SK-N-DZ (cell line): ENCODE data around the gene GALR3. TPM values are rescaled to one million over a fixed set of nuclear protein-coding genes. Genes with fewer than 3 reads are reported as not detected.
A peak's percentile ranks its signal among the peaks of the same experiment; 100 is the strongest.
"Not testable (repeated sequence)": the region's sequence is repeated elsewhere in the genome, so short reads cannot be mapped to it uniquely, and the experiment has no call there.

Experiments
- DNase-seq: peaks from one replicate; pipeline ENCODE4 v3.0.0-alpha.2; 2015; ENCODE audit warnings: low spot score
- polyA plus RNA-seq, 2 experiments: library from polyadenylated mRNA; depleted of rRNA; stranded (reverse); fragments of >200 nt; gene quantifications; 2 replicates each; pipeline ENCODE4 v1.2.3, GENCODE V29; 2014

The GALR3 gene, protein sequence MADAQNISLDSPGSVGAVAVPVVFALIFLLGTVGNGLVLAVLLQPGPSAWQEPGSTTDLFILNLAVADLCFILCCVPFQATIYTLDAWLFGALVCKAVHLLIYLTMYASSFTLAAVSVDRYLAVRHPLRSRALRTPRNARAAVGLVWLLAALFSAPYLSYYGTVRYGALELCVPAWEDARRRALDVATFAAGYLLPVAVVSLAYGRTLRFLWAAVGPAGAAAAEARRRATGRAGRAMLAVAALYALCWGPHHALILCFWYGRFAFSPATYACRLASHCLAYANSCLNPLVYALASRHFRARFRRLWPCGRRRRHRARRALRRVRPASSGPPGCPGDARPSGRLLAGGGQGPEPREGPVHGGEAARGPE
- not detected in 2 replicates for polyA plus RNA-seq (2014; cell fraction: cytosol; rRNA removed)
- not detected in 2 replicates for polyA plus RNA-seq (2014; cell fraction: nucleus; rRNA removed)

DNA sequence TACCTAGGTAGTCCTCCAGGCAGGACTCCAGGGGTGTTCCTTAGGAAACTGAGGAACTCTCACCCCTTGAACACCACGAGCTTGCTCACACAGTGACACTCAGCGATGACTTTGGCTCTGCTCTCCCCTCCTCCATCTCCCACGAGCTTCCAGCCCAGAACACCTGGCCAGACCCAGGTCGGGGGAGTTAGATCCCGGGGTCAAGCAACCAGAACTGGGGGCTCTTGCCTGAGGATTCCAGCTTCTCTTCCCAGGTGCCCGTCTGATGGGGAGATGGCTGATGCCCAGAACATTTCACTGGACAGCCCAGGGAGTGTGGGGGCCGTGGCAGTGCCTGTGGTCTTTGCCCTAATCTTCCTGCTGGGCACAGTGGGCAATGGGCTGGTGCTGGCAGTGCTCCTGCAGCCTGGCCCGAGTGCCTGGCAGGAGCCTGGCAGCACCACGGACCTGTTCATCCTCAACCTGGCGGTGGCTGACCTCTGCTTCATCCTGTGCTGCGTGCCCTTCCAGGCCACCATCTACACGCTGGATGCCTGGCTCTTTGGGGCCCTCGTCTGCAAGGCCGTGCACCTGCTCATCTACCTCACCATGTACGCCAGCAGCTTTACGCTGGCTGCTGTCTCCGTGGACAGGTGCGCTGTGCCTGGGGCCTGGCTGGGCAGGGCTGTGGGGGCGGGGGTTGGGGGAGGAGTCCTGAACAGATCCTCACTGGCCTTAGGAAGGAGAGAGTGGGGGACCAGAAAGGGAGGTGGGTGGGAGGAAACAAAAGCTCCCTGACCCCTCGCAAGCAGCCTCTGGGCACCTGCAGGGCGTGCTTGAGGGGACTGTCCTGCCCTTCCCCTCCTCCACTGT lies at the start of gene GALR3:
Gene GALR3 (plus strand): TSS at position 249 of the 852 bp plus-strand sequence. CDS start 25 bp downstream, at position 274.
- no peak for DNase-seq

DNA sequence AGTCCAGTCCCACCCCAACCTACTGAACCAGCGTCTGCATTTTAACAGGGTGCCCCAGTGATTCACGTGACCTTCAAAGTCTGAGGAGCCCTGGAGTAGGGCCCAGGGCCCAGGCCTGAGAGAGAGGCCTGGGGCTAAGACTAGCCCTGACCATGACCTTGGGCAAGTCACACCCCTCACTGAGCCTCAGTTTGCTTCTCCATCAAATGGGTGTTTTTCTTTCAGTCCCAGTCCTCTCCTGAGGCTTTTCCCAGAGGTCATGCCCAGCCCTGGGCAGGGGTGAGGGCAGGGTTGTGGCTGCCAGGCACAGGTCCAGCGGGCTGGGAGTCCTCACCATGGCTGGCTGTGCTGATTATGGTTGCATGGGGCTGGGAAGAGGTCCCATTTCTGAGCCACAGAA lies 48.5 kb upstream of the GALR3 start:
- DNase-seq, result no peak

DNA sequence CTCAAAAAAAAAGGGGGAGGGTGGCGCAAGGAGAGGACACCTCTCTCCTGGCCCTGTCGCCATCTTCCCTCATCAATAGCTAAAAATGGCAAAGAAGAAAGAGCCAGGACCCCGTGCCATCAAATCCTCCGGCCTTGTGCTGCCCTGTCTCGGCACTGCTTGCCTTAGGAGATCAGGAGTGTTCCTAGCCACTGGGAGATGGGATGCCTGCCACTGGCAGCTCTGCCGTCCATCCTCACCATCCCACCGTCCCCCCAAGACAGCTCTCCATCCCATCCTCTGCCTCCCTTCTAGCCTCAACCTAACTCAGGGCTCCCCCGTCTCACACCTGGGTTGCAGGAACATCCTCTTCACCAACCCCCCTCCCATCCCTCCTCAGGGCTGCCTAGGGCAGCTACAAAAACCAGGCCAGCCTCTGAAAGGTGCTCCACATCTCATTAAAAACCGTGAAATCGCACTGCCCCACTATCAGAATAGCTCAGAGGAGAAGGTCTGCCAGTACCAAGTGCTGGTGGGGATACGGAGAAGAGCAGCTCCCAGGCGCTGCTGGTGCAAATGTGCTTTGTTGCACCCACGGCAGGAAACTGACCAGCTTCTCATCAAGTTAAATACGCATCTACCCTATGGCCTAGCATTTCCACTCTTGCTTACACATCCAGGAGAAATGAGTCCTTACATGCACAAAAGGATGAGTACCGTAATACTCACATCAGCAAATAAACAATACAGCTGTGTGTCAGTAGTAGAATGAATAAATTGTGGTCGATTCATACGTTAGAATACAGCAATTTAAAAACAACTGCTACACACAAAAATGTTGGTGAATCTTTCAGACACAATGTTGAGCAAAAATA lies 47.2 kb upstream of the GALR3 start:
- no peak for DNase-seq

DNA sequence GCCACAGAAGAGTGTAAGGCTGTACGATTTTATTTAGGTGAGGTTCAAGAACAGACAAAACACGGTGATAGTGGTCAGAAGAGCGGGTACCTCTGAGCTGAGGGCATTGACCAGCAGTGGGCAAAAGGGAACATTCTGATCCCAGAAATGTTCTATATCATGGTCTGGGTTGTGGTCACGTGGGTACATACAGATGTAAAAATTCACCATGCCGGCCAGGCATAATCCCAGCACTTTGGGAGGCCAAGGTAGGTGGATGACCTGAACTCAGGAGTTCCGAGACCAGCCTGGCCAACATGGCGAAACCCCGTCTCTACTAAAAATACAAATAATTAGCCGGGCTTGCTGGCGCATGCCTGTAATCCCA lies 46.6 kb upstream of the GALR3 start:
- DNase-seq, result no peak

DNA sequence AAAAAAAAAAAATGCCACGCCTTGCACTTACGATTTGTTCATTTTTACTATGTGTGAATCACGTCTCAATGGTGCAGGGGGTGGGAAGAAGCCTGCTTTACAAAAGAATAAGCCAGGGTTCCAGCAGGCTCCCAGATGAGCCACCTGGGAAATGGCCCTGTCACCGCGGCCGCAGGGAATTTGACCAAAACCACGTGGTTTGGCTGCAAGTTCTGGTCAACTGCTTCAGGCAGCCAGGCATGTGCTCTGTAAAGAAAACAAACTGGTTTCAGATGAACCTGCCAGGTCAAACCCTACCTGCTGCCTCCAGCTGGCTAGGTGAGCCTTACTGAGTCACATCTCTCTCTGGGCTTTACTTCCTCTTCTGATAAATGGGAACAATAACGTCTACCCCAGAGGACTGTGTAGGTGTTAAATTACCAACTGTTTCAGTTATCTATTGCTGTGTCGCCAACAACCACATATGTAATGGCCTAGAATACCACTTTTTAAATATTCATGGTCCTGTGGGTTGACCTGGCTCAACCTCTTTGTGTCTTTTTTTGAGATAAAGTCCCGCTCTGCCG lies 46.0 kb upstream of the GALR3 start:
- no peak for DNase-seq

DNA sequence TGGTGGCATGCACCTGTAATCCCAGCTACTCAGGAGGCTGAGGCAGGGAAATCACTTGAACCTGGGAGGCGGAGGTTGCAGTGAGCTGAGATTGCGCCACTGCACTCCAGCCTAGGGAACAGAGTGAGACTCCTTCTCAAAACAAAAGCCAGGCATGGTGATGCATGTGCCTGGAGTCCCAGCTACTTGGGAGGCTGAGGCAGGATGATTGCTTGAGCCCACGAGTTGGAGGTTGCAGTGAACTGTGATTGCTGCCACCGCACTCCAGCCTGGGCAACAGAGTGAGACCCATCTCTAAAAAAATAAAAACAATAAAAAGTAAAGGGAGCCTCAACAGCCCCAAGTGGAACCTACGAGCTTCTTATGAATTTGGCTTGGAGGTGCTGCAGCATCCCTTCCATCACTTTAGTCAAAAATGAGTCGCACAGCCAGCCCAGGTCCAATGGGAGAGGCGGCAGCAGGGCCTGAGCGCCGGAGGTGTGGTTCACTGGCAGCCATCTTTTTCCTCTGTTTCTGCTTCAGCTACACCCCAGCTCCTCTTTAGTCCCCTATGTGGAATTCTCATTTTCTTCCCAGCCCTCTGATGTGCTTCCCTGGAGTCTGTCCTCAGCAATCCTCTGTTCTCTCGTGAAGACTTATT lies 44.7 kb upstream of the GALR3 start:
- DNase-seq, result no peak

DNA sequence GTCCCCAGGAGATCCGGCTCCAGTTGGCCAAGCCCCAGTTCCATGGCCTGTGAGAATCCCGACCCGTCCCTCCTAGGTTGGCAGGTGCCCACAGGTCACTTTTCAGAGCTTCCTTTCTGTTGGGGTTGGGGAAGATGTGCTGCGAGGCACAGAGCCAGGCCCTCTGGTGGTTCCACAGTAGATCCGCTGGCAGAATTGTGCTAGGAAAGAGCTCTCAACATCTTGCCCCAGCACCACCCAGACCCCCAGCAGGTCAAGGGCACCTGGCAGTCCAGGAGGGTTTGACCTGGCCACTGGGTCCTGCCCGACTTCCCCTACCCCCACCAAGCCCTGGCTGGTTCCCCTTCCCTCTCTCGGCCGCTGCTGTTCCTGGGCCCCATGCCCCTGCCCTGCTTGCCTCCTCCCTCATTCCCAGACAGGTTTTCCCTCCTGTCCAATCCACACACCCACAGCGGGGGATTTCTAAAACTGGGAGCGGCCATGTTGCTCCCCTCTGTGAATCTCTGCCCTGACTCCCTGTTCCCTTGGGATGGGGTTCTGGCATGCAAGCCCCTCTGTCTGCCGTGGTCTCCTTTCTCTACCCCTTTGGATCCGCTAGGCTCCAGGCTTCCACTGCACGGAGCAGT lies 41.6 kb upstream of the GALR3 start:
- no peak for DNase-seq

DNA sequence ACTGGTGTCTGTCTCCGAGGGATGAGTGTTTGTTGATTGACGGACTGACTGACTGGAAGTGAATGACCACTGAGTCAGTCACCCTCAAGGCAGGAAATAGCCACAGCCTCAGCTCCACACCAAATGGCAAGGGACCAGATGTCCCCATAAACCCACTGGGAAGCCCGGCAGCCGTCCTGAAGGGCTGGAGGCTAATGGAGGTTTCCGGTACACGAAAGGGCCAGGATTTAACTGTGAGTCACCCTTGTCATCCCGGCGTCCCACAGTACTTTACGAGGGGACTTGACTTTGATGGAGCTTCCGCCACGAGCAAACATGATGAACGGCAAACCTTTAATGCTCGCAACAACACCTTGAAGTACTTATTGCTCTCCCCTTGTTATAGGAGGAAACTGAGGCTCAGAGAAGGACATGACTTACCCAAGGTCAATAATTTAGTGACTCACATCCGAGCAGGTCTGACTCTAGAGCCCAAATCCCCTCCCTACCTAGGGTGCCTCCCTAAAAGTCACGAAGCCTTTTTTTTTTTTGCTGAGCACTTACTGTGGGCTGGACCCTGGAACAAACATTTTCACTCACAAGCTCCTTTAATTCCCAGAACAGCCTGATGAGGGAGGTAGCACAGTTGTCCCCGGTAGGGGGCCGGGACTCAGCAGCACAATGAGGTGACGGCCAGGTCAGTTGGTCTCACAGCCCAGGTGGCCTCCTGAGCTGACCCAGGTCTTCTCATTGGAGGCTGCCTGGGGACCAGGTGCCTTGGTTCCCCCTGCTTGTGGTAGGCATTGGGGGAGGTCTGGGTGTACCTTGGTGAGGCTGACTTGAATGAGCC lies 40.6 kb upstream of the GALR3 start:
- no peak for DNase-seq

DNA sequence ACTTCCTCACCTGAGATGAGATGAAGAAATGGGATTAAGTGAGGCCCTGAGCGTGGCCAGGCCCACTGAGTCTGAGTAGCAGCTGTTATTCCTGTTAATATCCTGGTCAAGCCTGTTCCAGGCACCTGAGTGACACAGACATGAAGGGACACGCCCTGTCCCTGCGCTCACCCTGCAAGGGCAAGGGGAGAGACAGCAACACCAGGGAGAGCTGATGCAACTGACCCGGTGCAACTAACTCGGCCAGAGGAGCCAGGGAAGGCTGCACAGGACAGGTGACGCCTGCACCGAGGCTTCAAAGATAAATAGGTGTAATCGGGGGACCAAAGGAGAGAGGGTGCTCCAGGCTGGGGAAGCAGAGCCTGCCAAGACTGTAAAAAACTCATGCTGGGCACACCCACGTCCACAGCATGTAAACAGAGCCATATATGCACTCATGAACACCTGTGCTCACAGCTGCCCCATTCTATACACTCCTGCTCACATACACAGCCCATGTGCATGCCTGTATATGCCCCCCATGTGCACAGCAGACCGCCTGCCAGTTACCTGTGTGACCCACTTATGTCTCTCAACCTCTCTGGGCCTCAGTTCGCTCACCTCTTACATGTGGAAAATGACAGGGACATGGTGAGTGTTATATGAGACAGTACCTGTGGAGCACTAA lies 38.2 kb upstream of the GALR3 start:
- no peak for DNase-seq

DNA sequence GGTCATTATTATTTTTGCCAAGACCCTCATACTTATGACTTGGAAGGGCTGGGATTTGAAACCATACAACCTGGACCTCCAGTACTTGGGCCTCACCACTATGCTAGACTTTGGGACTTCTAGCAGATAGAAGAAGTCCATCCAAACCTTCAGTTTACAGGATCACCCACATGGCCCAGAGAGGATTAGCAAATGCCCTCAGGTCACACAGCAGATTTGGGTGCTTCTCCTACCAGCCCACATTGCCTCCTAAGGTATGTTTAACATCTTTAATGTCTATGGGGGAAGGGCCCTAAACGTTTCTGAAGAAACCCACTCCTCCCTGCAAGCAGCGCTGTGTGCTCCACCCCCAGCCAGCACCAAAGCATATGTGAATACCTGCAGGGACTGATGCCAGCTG lies 32.9 kb upstream of the GALR3 start:
- DNase-seq, result no peak

DNA sequence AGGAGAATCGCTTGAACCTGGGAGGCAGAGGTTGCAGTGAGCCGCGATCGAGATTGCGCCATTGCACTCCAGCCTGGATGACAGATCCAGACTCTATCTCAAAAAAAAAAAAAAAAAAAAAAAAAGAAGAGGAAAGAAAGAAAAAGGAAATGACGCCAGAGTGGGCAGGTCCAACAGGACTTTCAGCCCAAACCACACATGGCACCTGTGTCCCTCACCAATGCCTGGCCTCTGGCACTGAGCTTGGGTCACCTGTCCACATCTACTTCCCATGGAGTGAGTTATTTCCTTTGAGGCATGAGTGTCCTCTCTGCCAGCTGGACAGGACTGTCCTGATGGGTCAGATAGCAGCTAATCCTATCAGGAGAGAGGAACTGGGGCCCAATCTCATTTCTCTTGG lies 30.7 kb upstream of the GALR3 start:
- DNase-seq, result no peak

DNA sequence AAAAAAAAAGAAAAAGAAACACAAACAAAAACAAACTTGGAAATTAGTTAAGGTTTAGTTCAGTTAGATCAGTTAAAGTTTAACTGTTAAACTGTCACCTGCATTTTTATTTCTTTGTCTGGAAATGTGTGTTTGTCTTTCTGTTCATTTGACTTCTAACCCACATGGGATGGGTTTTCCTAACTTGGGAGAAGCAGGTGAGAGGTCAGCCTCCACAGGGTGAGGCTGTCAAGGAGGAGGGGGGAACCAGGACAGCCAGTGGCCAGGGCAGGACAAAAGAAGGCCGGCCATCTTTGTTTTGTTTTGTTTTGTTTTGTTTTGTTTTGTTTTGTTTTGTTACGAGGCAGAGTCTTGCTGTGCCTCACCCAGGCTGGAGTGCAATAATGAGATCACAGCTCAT lies 28.8 kb upstream of the GALR3 start:
- DNase-seq, result no peak

DNA sequence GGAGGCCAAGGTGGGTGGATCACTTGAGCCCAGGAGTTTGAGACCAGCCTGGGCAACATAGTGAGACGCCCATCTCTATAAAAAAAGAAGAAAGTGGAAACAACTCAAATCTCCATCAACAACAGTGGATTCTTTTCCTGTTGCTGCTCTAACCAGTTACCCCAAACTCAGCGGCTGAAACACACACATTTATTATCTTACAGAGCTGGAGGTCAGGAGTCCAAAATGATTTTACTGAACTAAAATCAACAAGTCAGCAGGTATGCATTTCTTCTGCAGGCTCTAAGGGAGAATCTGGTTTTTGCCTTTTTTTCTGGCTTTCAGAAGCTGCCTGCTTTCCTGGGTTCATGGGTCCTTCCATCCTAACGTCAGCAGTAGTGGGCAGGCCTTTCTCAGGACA lies 27.1 kb upstream of the GALR3 start:
- no peak for DNase-seq

DNA sequence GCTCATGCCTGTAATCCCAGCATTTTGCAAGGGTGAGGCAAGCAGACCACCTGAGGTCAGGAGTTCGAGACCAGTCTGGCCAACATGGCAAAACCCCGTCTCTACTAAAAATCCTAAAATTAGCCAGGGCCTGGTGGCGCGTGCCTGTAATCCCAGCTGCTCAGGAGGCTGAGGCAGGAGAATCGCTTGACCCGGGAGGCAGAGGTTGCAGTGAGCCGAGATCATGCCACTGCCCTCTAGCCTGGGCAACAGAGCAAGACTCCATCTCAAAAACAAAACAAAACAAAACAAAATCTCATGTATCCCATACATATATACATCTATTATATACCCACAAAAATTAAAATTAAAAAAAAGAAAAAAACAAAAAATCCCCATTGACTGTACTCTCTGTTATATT lies 25.9 kb upstream of the GALR3 start:
- DNase-seq, result not testable (repeated sequence)

DNA sequence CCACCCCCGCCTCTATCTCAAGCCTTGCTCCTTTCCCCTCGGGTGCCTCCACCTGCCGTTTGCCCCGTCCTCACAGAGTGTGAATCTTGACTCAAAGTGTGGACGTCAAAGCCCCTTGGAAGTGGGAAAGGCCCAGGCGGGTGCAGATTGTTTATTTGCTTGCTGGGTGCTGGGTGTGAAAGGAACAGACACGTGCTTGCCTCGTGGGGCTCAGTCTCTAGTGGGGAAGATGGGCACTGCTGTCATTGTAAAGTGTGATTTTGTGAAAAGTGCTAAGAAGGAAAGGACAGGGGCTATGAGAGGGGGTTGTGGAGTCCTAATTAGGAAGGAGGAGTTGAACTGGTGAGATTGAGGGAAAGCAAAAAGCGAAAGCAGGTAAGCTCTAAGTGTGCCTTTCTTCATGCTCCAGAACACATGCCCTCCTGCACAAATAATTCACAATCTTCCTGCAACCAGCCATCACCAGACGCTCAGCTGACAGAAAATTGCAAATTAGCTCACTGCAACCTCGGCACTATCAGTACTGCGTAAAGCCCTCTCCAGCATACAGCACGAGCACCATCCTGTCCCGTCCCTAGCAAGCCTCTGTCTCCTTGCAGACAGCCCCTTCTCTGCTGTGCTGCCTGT lies 25.2 kb upstream of the GALR3 start:
- no peak for DNase-seq

DNA sequence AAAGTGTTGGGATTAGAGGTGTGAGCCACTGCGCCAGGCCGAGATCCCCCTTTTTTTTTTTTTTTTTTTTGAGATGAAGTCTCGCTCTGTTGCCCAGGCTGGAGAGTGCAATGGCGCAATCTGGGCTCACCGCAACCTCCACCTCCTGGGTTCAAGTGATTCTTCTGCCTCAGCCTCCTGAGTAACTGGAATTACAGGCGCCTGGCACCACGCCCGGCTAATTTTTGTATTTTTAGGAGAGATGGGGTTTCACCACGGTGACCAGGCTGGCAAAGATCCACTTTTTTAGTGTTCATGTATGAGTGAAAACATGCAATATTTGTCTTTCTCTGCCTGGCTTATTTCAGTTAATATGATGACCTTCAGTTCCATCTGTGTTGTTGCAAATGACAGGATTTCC lies 23.2 kb upstream of the GALR3 start:
- DNase-seq, result not testable (repeated sequence)

DNA sequence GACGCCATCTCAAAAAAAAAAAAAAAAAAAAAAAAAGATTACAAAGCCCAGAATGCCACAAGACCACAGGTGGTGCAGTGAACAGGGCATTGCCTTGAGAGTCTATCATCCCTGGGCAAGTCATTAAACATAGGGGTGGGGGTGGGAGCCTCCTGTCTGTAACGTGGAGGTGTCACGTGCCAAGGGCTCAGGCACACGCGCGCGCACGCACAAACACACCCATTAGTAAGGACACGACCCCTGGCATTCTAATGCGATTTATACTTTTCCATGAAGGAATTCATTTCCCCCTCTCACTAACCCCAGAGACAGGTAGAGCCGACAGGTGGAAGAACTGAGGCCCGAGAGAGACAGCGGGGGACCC lies 21.3 kb upstream of the GALR3 start:
- peak; percentile 70 for DNase-seq

DNA sequence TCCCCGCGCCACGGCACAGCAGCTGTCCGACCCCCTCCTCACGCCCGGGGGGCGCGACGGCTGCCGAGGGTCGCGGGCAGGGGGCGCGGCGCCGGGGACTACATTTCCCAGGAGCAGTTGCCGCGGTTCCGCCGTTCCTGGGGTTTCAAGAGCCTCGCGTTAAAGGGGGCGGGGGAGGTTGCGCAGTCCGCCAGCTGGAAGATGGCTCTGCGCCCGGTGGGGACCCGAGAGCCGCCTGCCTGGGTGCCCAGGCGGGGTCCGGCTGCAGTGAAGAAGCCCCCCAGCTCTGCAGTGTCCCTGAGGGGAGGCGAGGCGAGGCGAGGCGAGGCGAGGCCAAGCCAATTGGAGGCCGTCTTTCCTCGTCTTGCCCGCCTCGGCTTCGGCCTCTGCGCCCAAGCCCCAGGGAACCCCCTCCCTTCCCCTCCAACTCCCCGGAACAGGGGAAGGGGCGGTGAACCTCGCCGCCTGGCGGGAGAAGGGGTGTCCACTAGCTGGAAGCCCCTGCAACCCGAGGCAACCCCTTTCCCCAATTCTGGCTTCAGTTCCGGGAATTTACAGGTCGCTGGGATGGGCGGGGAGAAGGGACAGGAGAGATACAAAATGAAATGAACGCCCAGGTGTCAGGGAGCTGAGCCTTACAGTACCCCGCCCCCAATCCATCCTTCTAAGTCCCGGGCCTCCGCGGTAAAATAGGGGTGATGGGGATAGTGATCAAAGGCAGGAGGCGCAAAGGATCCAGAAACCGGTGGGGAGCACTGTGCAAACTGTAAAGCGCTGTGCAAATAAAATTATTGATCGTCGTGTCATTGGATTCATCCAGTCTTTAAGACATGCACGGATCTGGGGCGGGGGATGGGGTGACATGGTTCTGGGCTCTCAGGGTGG lies 20.6 kb upstream of the GALR3 start:
- DNase-seq, result peak; percentile 80
